Urinary bladder (tissue), 4 donors: ENCODE measurements around the gene KIF22. TPM values are rescaled to one million over a fixed set of nuclear protein-coding genes. Genes with fewer than 3 reads are reported as not detected.

Experiments used
- DNase-seq: peaks from one replicate; pipeline ENCODE4 v3.0.0-alpha.2; 2015; ENCODE audit errors: extremely low spot score
- H3K27ac ChIP-seq: one replicate; pipeline ENCODE4 v1.5.1; 2013; ENCODE audit warnings: low read depth, mild to moderate bottlenecking, moderate library complexity
- H3K36me3 ChIP-seq: one replicate; pipeline ENCODE4 v1.6.1; 2013; ENCODE audit warnings: mild to moderate bottlenecking, moderate library complexity; ENCODE audit not compliant: insufficient read depth
- H3K4me1 ChIP-seq: one replicate; pipeline ENCODE4 v1.6.1; 2013; ENCODE audit warnings: mild to moderate bottlenecking, moderate library complexity; ENCODE audit not compliant: insufficient read depth
- H3K4me3 ChIP-seq: one replicate; pipeline ENCODE4 v1.5.1; 2013; ENCODE audit warnings: low read depth, low read length
- WGBS: extraction: QIAGEN DNeasy Blood & Tissue Kit; methylation state at CpG from one replicate; pipeline ENCODE4 v1.1.7; 2013; 5-methylcytosine and 5-hydroxymethylcytosine counted together
- polyA plus RNA-seq: library from polyadenylated mRNA; stranded (reverse); fragments of 200-250 nt; gene quantifications from one replicate; pipeline ENCODE4 v1.2.3, GENCODE V29; 2013
- total RNA-seq: library from RNA; depleted of rRNA; stranded (reverse); fragments of >200 nt; gene quantifications from one replicate; pipeline ENCODE4 v1.2.3, GENCODE V29; 2014
- donor health status: healthy with polysubstance abuse.
- donor health status: healthy.

Gene KIF22
- total and polyA plus RNA-seq, 2 donors: 27.0 to 37.0 TPM

GRCh38 chr16:29794231-29794710 is 3.7 kb downstream of the KIF22 start:
- Histone ChIP-seq H3K27ac (no peak overlapping the region), H3K4me1 (no peaks in the 10 kb centered on the region), H3K4me3 (no peak overlapping the region), H3K36me3 (no peaks in the 10 kb centered on the region)
- DNase-seq: no peak
- WGBS: 96% methylated on average over 3 of the region's 3 CpGs

- no peak overlapping the region for H3K27ac ChIP-seq
- 94% methylated on average over 8 of the region's 8 CpGs for WGBS
- peaks cover 4% of the 10 kb centered on the region for H3K36me3 ChIP-seq
- no peaks in the 10 kb centered on the region for H3K4me1 ChIP-seq
- H3K4me3 ChIP-seq: no peak overlapping the region
- no peak for DNase-seq
Measured at GRCh38 chr16:29802416-29802935, 11.9 kb downstream of the KIF22 start.

- H3K27ac ChIP-seq: no peak overlapping the region
- DNase-seq: no peak
- no peaks in the 10 kb centered on the region for H3K4me1 ChIP-seq
- peaks cover 4% of the 10 kb centered on the region for H3K36me3 ChIP-seq
- no peak overlapping the region for H3K4me3 ChIP-seq
- 80% methylated on average over 8 of the region's 8 CpGs for WGBS
Measured at GRCh38 chr16:29804020-29804419, 13.5 kb downstream of the KIF22 start.

GRCh38 chr16:29804455-29805231 is 14.1 kb downstream of the KIF22 start:
- Histone ChIP-seq H3K4me1 (no peaks in the 10 kb centered on the region), H3K4me3 (peak overlapping the region; percentile 56), H3K27ac (peak overlapping the region; percentile 96), H3K36me3 (peaks cover 4% of the 10 kb centered on the region)
- DNase-seq: no peak
- WGBS: 3% methylated on average over 26 of the region's 26 CpGs

- H3K36me3 ChIP-seq: no peaks in the 10 kb centered on the region
- DNase-seq: peak; percentile 93
- H3K27ac ChIP-seq: peak overlapping the region; percentile 96
- no peaks in the 10 kb centered on the region for H3K4me1 ChIP-seq
- under 1% methylated on average over 100 of the region's 103 CpGs for WGBS
- H3K4me3 ChIP-seq: peak overlapping the region; percentile 56
Measured at GRCh38 chr16:29805232-29806098, 14.9 kb downstream of the KIF22 start.

- no peaks in the 10 kb centered on the region for H3K4me1 ChIP-seq
- WGBS: 1% methylated on average over 28 of the region's 67 CpGs
Measured at GRCh38 chr16:29806099-29806579, 15.6 kb downstream of the KIF22 start, which contains the start of gene MAZ. TSS of gene MAZ (plus strand) at chr16:29806529. CDS start at chr16:29806702, 173 bp downstream.

GRCh38 chr16:29806641-29807425 is 16.3 kb downstream of the KIF22 start:
- under 1% methylated on average over 99 of the region's 99 CpGs for WGBS
- Histone ChIP-seq H3K36me3 (no peaks in the 10 kb centered on the region), H3K4me3 (peak overlapping the region; percentile 72), H3K27ac (peak overlapping the region; percentile 86), H3K4me1 (no peaks in the 10 kb centered on the region)
- DNase-seq: no peak

More at GRCh38 chr16:29806099-29806579, 15.6 kb downstream of the KIF22 start, which contains the start of gene MAZ:
- peak within 1 kb of the TSS; percentile 89 for H3K27ac ChIP-seq
- H3K36me3 ChIP-seq: no peaks in the 10 kb centered on the region
- peak within 1 kb of the TSS; percentile 72 for H3K4me3 ChIP-seq
- DNase-seq: no peak

- WGBS: 2% methylated on average over 69 of the region's 69 CpGs
- no peak for DNase-seq
- no peaks in the 10 kb centered on the region for H3K4me1 ChIP-seq
- no peaks in the 10 kb centered on the region for H3K36me3 ChIP-seq
- peak overlapping the region; percentile 86 for H3K27ac ChIP-seq
- peak overlapping the region; percentile 72 for H3K4me3 ChIP-seq
Measured at GRCh38 chr16:29807426-29808218, 17.1 kb downstream of the KIF22 start.

- no peak for DNase-seq
- Histone ChIP-seq H3K4me1 (no peaks in the 10 kb centered on the region), H3K27ac (peak overlapping the region; percentile 86), H3K4me3 (peak overlapping the region; percentile 72), H3K36me3 (no peaks in the 10 kb centered on the region)
- WGBS: 43% methylated on average over 25 of the region's 25 CpGs
Measured at GRCh38 chr16:29808219-29808900, 17.8 kb downstream of the KIF22 start.

GRCh38 chr16:29809031-29809747 is 18.6 kb downstream of the KIF22 start:
- Histone ChIP-seq H3K4me1 (no peaks in the 10 kb centered on the region), H3K36me3 (no peaks in the 10 kb centered on the region), H3K4me3 (no peak overlapping the region), H3K27ac (no peak overlapping the region)
- DNase-seq: no peak
- WGBS: 75% methylated on average over 31 of the region's 31 CpGs

- no peaks in the 10 kb centered on the region for H3K36me3 ChIP-seq
- 45% methylated on average over 23 of the region's 23 CpGs for WGBS
- H3K4me3 ChIP-seq: no peak overlapping the region
- no peak for DNase-seq
- no peaks in the 10 kb centered on the region for H3K4me1 ChIP-seq
- peak overlapping the region; percentile 39 for H3K27ac ChIP-seq
Measured at GRCh38 chr16:29809850-29810698, 19.5 kb downstream of the KIF22 start.
